ENCODE results near the gene MMD.
"Not testable (repeated sequence)": the region's sequence is repeated elsewhere in the genome, so short reads cannot be mapped to it uniquely, and the experiment has no call there.

MMD gene

GRCh38 chr17:55418369-55419268 lies 3.0 kb downstream of the MMD start:
- DNase-seq, result no peak

DNA sequence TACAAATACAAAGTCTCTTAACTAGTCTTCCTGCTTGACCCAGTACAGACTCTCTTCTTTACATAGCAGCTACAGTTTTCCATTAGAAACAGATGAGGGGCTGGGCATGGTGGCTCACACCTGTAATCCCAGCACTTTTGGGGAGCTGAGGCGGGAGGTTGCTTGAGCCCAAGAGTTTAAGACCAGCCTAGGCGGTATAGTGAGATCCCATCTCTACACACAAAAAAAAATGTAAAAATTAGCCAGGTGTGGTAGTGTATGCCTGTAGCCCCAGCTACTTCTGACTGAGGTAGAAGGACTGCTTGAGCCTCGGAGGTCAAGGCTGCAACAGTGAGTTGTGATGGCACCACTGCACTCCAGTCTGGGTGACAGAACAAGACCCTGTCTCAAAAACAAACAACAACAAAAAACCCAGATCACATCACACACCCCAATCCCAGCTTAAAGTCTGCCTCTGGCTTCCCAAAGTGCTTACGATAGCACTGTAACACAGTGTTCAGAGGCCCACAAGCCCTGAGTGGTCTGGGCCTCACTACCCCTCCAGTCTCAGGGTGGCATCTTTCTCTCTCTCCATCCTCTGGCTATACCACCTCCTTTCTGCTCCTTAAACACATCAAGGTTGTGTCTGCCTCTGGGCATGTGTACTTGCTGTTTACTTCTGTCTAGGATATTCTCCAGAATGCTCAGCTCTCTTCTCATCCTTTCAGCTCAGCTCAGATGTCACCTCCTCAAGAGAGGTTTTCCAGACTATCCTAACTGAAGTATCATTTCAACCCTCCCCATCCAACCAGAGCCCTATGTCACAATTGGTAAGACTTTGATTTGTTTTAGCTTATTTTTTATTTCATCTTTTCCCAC lies 4.0 kb downstream of the MMD start:
- DNase-seq, result no peak

DNA sequence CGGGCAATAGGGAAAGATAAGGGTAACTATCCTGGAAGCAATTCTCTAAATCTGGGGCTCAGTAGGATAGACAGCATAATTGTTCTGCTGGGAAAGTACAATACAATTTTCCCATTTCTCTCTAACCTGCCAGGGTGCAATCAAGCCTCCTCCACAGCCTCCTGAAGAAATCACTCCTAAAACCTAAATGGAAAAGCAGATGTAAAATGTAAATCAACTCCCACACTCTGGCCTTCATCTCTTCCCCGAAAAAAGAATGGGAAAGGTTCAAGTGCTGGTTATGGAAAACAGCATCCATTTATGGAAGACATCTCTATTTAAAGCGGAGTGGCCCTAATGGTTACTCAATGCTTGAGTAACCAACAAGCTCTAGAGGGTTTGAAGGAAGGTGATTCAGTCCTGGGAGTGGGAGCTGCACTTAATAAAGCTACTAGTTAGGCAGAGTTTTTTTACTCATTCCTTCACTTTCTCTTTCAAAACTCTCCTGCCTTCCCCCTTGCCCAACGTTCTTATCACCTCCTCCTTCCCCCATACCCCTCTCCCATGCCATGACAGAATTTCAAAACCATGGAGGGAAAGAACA lies 5.1 kb downstream of the MMD start:
- no peak for DNase-seq

GRCh38 chr17:55416000-55416399 lies 5.6 kb downstream of the MMD start:
- no peak for DNase-seq

DNA sequence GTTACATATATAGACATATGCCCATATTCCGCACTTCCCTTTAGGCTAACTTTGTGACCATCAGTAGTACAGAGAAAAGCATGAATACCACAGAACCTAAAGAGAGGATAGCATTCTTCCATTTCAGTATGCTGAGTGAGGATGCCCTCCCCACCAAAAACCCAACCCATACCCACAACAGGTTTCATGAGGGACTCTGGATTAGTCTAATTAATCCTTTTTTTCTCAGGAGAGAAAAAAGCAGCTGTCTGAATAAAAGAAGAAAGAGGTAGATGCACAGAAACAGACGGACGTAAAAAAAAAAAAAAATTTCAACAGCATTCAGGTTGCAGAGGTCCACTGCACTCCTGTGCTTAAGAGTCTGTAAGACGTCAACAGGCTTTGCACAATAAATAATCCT lies 6.7 kb downstream of the MMD start:
- no peak for DNase-seq

DNA sequence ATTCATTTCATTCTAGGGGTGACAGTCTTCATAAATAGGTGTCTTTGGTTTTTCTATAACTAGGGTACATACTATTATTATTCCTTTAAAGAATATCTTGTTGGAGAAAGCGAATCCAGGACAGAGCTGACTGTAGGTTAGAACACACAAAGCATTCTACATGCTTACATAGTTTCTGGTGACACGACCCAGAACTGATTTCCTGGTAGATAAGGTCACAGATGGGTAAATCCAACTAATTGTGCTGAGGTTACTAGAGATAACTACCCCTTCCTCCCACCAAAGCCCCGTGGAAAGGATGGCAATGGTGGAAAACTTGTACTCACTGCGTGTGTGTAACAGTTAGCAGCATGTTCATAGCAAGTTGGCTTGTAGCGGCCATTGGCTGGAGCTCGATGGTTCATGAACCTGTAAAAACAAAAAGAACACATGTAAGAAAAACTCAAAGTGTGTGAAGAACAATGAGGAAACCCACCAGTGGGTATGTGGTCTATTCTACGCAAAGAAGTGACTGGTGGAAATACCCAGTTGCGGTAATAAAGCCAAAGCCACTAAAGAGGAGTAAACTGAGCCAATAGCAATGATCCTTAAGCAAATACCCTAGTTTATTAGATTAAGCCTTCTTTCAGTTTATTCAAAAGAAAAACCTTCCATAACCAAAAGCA lies 7.7 kb downstream of the MMD start:
- DNase-seq, result no peak

- no peak for DNase-seq
These were observed 10.2 kb downstream of the MMD start for GRCh38 chr17:55411463-55411855.

GRCh38 chr17:55410722-55411462 lies 10.7 kb downstream of the MMD start:
- DNase-seq, result no peak

- no peak for DNase-seq
These were observed 12.4 kb downstream of the MMD start for GRCh38 chr17:55409030-55409800.

GRCh38 chr17:55407641-55408566 lies 13.7 kb downstream of the MMD start:
- DNase-seq, result no peak

DNA sequence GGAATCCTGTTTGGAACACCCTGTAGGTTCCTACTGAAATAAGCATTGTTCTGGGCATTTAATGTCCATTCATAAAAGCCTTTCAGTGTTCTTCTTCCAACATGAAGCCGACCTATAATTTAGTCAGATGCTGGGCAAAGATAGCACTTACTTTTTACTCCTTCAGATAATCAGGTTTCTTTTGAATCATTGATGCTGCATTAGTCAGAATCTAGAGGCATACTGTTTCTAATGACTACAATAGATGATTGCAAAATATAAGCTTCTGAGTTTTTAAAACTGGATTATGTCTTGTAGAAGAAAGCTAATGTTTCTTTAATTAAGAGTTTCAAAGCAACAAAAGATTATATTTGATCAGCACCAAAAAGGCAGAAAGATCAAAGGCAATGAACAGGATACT lies 16.0 kb downstream of the MMD start:
- DNase-seq, result no peak

- DNase-seq, result not testable (repeated sequence)
These were observed 17.4 kb downstream of the MMD start for GRCh38 chr17:55404197-55404596.

DNA sequence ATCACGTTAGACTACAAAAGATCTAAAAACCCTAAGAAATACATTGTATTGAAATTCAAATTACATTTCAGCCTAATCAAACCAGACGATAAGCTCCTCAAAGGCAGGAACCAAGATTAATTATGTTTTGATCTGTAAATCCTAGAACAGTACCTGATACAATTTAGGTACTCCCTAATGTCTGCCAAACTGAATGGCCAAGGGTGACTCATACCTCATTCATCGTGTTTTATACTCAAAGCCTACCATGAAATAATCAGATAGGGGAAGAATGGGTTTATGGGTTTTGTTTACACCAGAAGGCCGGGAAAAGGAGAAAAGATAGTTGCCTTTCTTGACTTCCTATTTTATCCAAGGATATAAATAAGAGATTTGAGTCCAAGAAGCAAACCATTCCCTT lies 19.3 kb downstream of the MMD start:
- no peak for DNase-seq

- no peak for DNase-seq
These were observed 22.9 kb downstream of the MMD start for GRCh38 chr17:55398689-55399088.

DNA sequence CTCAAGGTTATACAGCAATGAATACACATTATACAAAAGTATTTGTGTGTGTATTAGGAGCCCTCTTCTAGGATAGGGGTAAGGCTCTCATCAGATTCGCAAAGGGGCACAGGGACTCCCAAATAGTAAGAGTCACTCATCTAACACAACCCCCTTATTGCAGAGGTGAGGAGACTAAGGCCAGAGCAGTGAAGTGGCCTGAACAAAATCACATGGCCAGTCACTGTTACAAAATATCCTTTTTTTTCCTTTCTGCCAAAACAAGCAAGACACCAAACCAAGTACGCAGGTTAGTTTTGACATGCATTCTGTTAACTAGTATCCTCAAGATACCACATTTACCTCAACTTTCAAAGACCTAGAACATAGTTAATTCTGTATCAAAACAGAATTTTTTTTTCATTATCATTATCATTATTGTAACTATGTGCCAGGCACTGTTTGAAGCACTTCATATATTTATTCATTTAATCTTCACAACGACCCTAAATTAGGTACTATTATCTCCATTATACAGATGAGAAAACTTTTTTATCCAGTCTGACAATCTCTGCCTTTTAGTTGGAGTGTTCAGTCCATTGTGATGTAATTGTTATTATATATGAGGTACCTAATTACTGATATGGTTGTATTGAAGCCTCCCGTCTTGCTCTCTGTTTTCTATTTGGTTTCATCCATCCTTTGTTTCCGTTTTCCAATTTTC lies 25.7 kb downstream of the MMD start:
- no peak for DNase-seq

DNA sequence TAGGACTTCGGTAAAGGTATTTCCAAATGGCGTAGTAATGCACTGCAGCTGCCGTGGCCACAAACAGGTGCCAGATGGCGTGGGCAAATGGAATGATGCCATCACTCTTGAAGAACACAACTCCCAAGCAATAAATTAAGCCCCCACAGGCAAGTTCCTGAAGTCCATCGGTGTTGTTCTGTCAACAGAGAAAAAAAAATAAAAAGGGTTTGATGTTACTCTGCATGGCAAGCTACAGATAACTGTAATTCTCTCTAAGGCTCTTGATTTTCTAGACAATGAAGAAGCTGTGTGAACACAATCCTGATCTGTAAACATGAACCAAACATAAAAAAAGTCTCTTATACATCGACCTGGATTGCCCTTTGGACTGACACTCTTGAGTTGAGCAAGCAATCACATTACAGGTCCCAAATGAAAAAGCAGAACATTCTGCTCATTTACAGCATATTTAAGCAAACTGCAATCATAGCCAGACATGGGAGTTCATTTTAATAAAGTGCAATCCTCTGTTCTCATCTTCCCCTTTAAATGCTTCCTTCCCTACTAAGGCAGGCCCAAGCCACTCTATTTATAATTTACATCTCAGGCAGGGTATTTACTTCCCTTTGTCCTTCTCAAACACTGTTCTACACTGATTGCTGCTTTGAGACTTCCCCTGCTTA lies 27.1 kb downstream of the MMD start:
- no peak for DNase-seq

DNA sequence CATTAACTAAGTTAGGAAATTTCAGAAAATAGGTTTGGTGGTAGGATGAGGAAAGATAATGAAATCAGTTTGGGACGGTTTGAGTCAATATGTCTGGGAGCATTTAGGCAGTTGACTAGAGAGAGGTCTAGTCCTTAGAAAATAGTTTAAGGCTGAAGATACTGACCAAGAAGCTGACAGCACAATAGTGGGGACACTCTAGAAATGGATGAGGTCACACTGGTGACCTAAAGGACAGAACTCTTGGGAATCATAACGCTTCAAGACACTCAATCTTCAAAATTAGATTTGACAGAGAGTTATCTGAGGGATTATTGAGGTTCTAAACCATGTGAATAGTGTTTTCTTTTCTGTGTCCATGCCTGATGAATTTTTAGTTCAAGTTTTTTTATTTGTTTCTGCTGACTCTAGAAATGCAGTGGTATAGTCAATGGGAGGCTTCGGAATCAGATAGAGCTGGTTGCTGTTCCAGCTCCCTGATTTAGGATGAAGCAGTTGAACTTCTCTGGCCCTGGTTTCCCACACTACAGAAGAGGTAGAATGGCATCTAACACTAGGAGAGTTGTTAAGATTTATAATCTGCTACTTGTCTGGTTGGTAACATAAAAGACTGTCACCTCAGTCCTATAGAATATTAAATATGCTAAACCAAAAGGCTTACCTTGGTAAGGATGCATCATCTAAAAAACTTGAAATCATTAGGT lies 29.7 kb downstream of the MMD start:
- DNase-seq, result no peak

DNA sequence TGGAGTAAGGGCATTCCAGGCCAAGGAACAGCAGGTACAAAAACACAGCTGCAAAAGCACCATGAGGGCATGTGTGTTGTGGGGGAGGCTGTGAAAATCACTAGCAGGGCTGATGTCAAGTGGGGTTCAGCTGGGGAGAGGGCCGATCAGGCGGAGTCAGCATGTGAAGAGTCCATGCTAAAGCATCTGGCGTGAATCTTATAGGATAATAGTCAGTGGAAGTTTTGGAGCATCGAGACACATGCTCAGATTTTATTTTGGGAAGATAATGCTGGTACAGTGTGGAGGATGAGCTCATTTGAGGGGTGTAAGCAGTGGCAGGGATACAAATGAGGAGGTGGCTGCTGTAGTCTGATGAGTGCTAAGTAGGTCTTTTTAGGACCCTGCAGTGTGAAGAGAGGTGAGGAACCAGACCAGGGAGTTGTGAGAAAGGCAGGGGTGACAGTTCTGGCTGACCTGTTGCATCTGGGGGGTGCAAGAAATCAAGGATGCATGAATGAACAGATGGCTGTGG lies 30.3 kb downstream of the MMD start:
- no peak for DNase-seq

All from GDM1 (cell line).